Measurements from ENCODE around the gene ASCL1.

Gene ASCL1

DNA sequence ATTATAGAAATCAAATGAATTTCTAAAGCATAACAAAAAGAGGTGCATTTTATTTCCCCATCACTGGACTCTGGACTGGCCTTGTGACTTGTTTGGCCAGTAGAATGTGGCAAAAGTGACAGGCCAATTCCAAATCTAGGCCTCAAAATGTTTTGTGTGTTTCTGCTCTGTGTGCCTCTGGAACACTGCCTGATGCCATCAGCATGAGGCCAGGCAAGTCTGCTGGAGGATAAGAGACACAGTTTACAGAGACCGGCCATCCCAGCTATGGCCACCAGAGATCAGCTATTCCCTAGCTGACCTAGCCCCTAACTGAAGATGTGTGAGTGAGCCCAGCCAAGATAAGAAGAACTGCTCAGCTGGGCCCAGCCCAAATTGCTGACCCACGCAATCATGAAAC, 32.9 kb downstream of the ASCL1 start:
- no peak for DNase-seq

DNA sequence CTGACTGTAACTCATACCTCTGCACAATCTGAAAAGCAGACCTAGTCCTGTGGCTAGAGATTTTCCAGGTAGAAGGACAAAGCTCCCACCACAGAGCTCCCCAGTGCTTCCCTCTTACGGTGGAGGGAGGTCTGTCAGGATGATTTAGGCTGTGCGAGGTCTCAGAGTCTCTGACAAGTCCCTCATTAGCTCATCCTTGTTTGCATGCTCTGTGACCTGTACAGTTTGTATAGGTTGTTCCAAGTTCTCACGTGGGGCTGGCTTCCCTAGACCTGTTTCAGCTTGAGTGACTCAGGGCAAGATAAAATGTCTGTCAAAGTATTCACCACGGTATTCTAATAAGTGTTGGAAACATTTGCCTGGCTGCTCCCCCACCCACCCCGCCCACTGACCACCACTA, 34.8 kb downstream of the ASCL1 start:
- no peak for DNase-seq

DNA sequence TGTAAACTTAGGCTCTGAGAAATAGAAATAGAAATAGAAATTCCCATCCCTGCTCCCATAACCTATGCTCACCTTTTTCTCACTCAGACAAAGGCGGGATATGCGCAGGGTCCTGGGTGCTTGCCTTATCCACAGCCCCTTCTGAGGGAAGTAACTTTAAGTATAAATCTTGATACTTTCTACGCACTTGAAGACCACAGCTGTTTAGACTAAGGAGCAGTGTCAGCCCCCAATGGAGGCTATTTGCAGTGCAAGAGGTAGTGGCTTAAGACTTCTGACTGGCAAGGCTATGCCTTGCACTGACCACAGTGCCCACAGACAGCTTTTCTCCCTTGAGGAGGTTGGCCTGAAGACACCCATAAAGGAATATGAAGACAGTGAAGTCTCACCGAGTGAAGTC, 35.2 kb downstream of the ASCL1 start:
- no peak for DNase-seq

DNA sequence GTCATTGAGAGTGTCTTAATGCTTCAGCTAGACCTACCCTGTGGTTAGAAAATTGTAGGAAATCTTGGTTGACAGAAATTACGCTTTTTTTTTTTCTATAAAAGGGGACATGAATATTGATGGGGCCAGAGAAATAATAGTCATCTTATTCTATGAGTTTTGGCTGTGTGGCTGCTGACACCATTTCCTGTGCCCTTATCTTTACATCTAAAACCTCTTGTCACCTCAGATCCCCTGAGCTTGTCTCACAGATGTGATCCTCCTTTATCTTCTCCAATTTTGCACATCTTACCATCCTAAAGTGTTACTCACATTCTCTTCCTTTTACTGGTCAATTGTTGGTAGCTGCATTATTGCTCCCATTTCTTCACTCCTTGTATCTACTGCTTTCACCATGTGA, 36.1 kb downstream of the ASCL1 start:
- DNase-seq = no peak

DNA sequence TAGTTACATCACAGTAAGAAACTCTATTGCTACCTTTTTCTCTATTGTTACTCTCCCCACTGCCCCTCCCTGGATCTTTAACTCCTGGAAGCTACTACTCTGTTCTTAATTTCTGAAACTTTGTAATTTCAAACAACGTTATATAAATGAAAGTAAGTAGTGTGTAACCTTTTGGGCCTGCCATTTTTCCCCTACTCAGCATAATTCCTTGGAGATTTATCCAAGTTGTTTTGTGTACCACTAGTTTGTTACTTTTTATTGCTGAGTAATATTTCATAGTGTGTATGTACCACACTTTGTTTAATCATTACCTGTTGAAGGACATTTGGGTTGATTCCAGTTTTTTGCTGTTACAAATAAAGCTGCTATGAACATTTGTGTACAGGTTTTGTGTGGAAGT, 37.9 kb downstream of the ASCL1 start:
- no peak for DNase-seq
